K562 (cell line): ENCODE measurements around the gene PRM3. TPM values are rescaled to one million over a fixed set of nuclear protein-coding genes. Genes with fewer than 3 reads are reported as not detected.

Source experiments
- BRF1 ChIP-seq: IDR thresholded peaks from 3 replicates; pipeline ENCODE4 v1.6.1; 2011; ENCODE audit warnings: borderline replicate concordance, mild to moderate bottlenecking; ENCODE audit not compliant: insufficient read length; ENCODE audit errors: extremely low read depth
- DDX20 ChIP-seq: fragments of 450-650 bp; IDR thresholded peaks from 2 replicates; pipeline ENCODE4 v1.6.1; 2016; ENCODE audit warnings: missing genetic modification characterization, low read depth, mild to moderate bottlenecking, missing compliant biosample characterization, moderate library complexity
- ESRRB ChIP-seq: fragments of 250-450 bp; sonication (Bioruptor Pico); IDR thresholded peaks from 2 replicates; pipeline ENCODE4 v1.5.0; 2020; ENCODE audit warnings: mild to moderate bottlenecking, moderate library complexity, borderline replicate concordance
- HSF4 ChIP-seq: fragments of 250-450 bp; sonication (Bioruptor Pico); IDR thresholded peaks from 2 replicates; pipeline ENCODE4 v2.1.2; 2022; ENCODE audit warnings: mild to moderate bottlenecking, moderate library complexity, borderline replicate concordance
- ILK ChIP-seq: fragments of 450-650 bp; IDR thresholded peaks from 2 replicates; pipeline ENCODE4 v1.6.1; 2016; ENCODE audit warnings: missing genetic modification characterization, low read depth, mild to moderate bottlenecking, missing compliant biosample characterization, moderate library complexity, borderline replicate concordance
- JUN ChIP-seq, 2 experiments: sonication (generic) in 1 of 2; formaldehyde crosslinking in 1 of 2; IDR thresholded peaks; 2 replicates each; pipeline versions ENCODE4 v1.6.1 to v1.8.0; 2012 to 2022; ENCODE audit warnings: borderline replicate concordance in 2 of 2, mild to moderate bottlenecking in 2 of 2, improper control_type of control experiment in 1 of 2, low read depth in 1 of 2, low read length in 1 of 2, missing genetic modification reagents in 1 of 2
- KLF16 ChIP-seq: IDR thresholded peaks from 2 replicates; pipeline ENCODE4 v1.6.1; 2016; ENCODE audit warnings: antibody characterized with exemption
- L3MBTL2 ChIP-seq: fragments of 450-650 bp; IDR thresholded peaks from 2 replicates; pipeline ENCODE4 v1.6.1; 2016; ENCODE audit warnings: mild to moderate bottlenecking, moderate library complexity
- LARP7 ChIP-seq: fragments of 450-650 bp; IDR thresholded peaks from 2 replicates; pipeline ENCODE4 v1.6.1; 2016
- MBD2 ChIP-seq: sonication (generic); IDR thresholded peaks from 2 replicates; pipeline ENCODE4 v1.6.1; 2016; ENCODE audit warnings: low read depth, borderline replicate concordance
- MEIS2 ChIP-seq: fragments of 450-650 bp; IDR thresholded peaks from 2 replicates; pipeline ENCODE4 v1.6.1; 2014; ENCODE audit warnings: mild to moderate bottlenecking; ENCODE audit not compliant: partially characterized antibody
- MITF ChIP-seq: IDR thresholded peaks from 2 replicates; pipeline ENCODE4 v1.6.1; 2014; ENCODE audit warnings: antibody characterized with exemption
- MTF1 ChIP-seq: fragments of 250-450 bp; sonication (Bioruptor Pico); IDR thresholded peaks from 2 replicates; pipeline ENCODE4 v1.9.0; 2021; ENCODE audit warnings: moderate library complexity, mild to moderate bottlenecking, inconsistent platforms, borderline replicate concordance
- NCOA2 ChIP-seq, 2 experiments: fragments of 450-650 bp; IDR thresholded peaks; 2 replicates each; pipeline ENCODE4 v1.6.1; 2018; ENCODE audit warnings: mild to moderate bottlenecking in 2 of 2, moderate library complexity in 1 of 2; ENCODE audit not compliant: partially characterized antibody in 2 of 2
- PCBP2 ChIP-seq: fragments of 200-400 bp; formaldehyde crosslinking; IDR thresholded peaks from 2 replicates; pipeline ENCODE4 v1.6.1; 2018; ENCODE audit warnings: low read length, low read depth, mild to moderate bottlenecking, moderate library complexity; ENCODE audit not compliant: poor library complexity, severe bottlenecking
- SAFB2 ChIP-seq: fragments of 200-400 bp; formaldehyde crosslinking; IDR thresholded peaks from 2 replicates; pipeline ENCODE4 v1.6.1; 2018; ENCODE audit warnings: borderline replicate concordance, low read length, low read depth, moderate library complexity; ENCODE audit not compliant: severe bottlenecking
- SMAD1 ChIP-seq: fragments of 150-350 bp; IDR thresholded peaks from 2 replicates; pipeline ENCODE4 v1.6.1; 2014; ENCODE audit warnings: low read length, low read depth; ENCODE audit not compliant: partially characterized antibody
- SRSF1 ChIP-seq: fragments of 200-400 bp; formaldehyde crosslinking; IDR thresholded peaks from 2 replicates; pipeline ENCODE4 v1.6.1; 2017; ENCODE audit warnings: mild to moderate bottlenecking, low read depth, low read length, moderate library complexity
- SUPT5H ChIP-seq: fragments of 450-650 bp; IDR thresholded peaks from 2 replicates; pipeline ENCODE4 v1.6.1; 2016
- TCF7L2 ChIP-seq: fragments of 150-350 bp; IDR thresholded peaks from 2 replicates; pipeline ENCODE4 v1.6.1; 2016; ENCODE audit warnings: low read depth, mild to moderate bottlenecking, low read length, moderate library complexity
- TSC22D4 ChIP-seq: fragments of 450-650 bp; IDR thresholded peaks from 2 replicates; pipeline ENCODE4 v1.6.1; 2016; ENCODE audit warnings: missing genetic modification characterization, missing biosample characterization, control low read depth
- ZHX1 ChIP-seq: fragments of 150-350 bp; conservative IDR thresholded peaks from 2 replicates; pipeline ENCODE4 v1.6.1; 2014; ENCODE audit warnings: low read length
- ZNF197 ChIP-seq: fragments of 200-800 bp; sonication (Bioruptor generic); IDR thresholded peaks from 2 replicates; pipeline ENCODE4 v1.6.1; 2016; ENCODE audit warnings: low read depth, missing genetic modification characterization, missing compliant biosample characterization
- ZNF232 ChIP-seq: sonication (generic); formaldehyde crosslinking; IDR thresholded peaks from 2 replicates; pipeline ENCODE4 v1.8.0; 2022; ENCODE audit warnings: mild to moderate bottlenecking, missing genetic modification reagents
- ZNF778 ChIP-seq: fragments of 450-650 bp; formaldehyde crosslinking; IDR thresholded peaks from 2 replicates; pipeline ENCODE4 v1.4.0; 2020; ENCODE audit warnings: mild to moderate bottlenecking, moderate library complexity
- polyA plus RNA-seq, 8 experiments: library from polyadenylated mRNA; depleted of rRNA in 4 of 8; stranded (reverse) in 5 of 8; unstranded in 3 of 8; fragments of >200 nt; fragmentation: Nextera tagmentation in 2 of 8; fragmentation: Illumina TruSeq in 1 of 8; extraction: Ambion mirVana in 2 of 8; extraction: Trizol in 1 of 8; gene quantifications; 2 replicates each; pipeline versions ENCODE4 v1.2.1 to v1.2.3, GENCODE V29; 2011 to 2014; ENCODE audit warnings: inconsistent platforms in 1 of 8, missing spikeins in 1 of 8
- total RNA-seq, 7 experiments: library from RNA; depleted of rRNA in 6 of 7; stranded (reverse); fragments of >200 nt in 6 of 7; fragmentation: Illumina TruSeq in 2 of 7; extraction: Trizol in 2 of 7; gene quantifications; 2 replicates each; pipeline versions ENCODE4 v1.2.1 to v1.2.3, GENCODE V29; 2011 to 2021; ENCODE audit warnings: low replicate concordance in 1 of 7

Gene PRM3
- total and polyA plus RNA-seq, 9 of the 15 experiments (the other 6 are each of a cell fraction or from before 2014, with no cell fraction given), result not detected

GRCh38 chr16:11255737-11256660, 17.4 kb downstream of the PRM3 start, which contains the start of gene SOCS1 (continued):
- no peak for TF ChIP-seq ZNF197 (CRISPR knock-in tag)
- TF ChIP-seq ILK (tag), result no peak
- TF ChIP-seq ZNF232 (CRISPR knock-in tag), result no peak
- peak; percentile 59 for TF ChIP-seq KLF16
- TF ChIP-seq MEIS2, result peak; percentile 41
- no peak for TF ChIP-seq TCF7L2
- no peak for TF ChIP-seq MTF1 (CRISPR knock-in tag)
- no peak for TF ChIP-seq BRF1
- TF ChIP-seq SRSF1, result no peak
- no peak for TF ChIP-seq MBD2
- no peak for TF ChIP-seq SMAD1
- TF ChIP-seq ESRRB (CRISPR knock-in tag), result no peak
- no peak for TF ChIP-seq PCBP2
- TF ChIP-seq LARP7, result peak; percentile 53; the same call in 1 of the 2 replicates
- peak; percentile 10; the same call in 1 of the 2 replicates for TF ChIP-seq JUN (IDR thresholded peaks at IDR 0.05; ENCODE audit: borderline replicate concordance, low read depth, low read length)
- TF ChIP-seq JUN (CRISPR knock-in tag; IDR thresholded peaks at IDR 0.05; ENCODE audit: borderline replicate concordance), result no peak
- no peak for TF ChIP-seq ZNF778 (CRISPR knock-in tag)
- no peak for TF ChIP-seq TSC22D4
- no peak for TF ChIP-seq SAFB2
- TF ChIP-seq L3MBTL2, result peak; percentile 59
- no peak for TF ChIP-seq DDX20 (tag)
- no peak for TF ChIP-seq ZHX1
- TF ChIP-seq HSF4 (CRISPR knock-in tag), result no peak
- no peak for TF ChIP-seq MITF
- TF ChIP-seq NCOA2 (IDR thresholded peaks at IDR 0.05; ENCODE audit: partially characterized antibody in 2 of 2), result no peak
- peak; percentile 74 for TF ChIP-seq SUPT5H
